Pancreas (tissue), 10 donors: Measurements from ENCODE around the gene STN1. TPM values are rescaled to one million over a fixed set of nuclear protein-coding genes. Genes with fewer than 3 reads are reported as not detected.

Experiments
- ATAC-seq, 4 donors: fragments of 200-7000 bp; cut with Tn5 transposase; one replicate each; pipeline versions ENCODE4 v1.8.0 to v1.9.1; 2020; ENCODE audit warnings: mild to moderate bottlenecking in 4 of 4, moderate library complexity in 4 of 4
- DNase-seq, 6 donors: peaks; one replicate each; pipeline ENCODE4 v3.0.0-alpha.2; 2020
- FAIRE-seq: peaks from 2 replicates; lab custom pipeline; 2012; peaks lifted over from hg19 to GRCh38; lab: Jason Lieb, UNC
- H3K27ac ChIP-seq, 4 donors: fragments of 200-600 bp; sonication (generic); 1 replicate in 3 of 4; 2 replicates in 1 of 4; pipeline versions ENCODE4 v1.5.0 to v1.8.0; 2020
- H3K27me3 ChIP-seq, 4 donors: fragments of 200-600 bp; one replicate each; pipeline ENCODE4 v1.8.0; 2021
- H3K36me3 ChIP-seq, 3 donors: fragments of 200-600 bp; sonication (generic) in 1 of 3; one replicate each; pipeline versions ENCODE4 v1.5.0 to v1.8.0; 2020 to 2021
- H3K4me1 ChIP-seq, 3 donors: fragments of 200-600 bp; one replicate each; pipeline ENCODE4 v1.8.0; 2021
- H3K4me3 ChIP-seq, 4 donors: fragments of 200-600 bp; sonication (generic) in 2 of 4; one replicate each; pipeline versions ENCODE4 v1.5.0 to v1.8.0; 2020 to 2021
- H3K9me3 ChIP-seq, 4 donors: fragments of 200-600 bp; one replicate each; pipeline ENCODE4 v1.8.0; 2021
- WGBS, 2 donors: extraction: QIAGEN DNeasy Blood & Tissue Kit; methylation state at CpG; one replicate each; pipeline ENCODE4 v1.1.7; 2013; 5-methylcytosine and 5-hydroxymethylcytosine counted together
- intact Hi-C, 3 donors: fragments of 100-400 bp; cut with DNase I; formaldehyde crosslinking; loops; one replicate each; pipeline versions ENCODE4 v1.11.1 to v1.14.2; 2022
- polyA plus RNA-seq, 2 donors: library from polyadenylated mRNA; stranded (reverse); fragments of 200-250 nt; gene quantifications; one replicate each; pipeline ENCODE4 v1.2.3, GENCODE V29; 2013
- total RNA-seq, 6 donors: library from RNA; stranded (reverse); fragmentation: NEBNext Ultra II Directional in 4 of 6; extraction: Animal tissue kit (Norgen Biotek cat#: 25700) in 4 of 6; gene quantifications; one replicate each; pipeline versions ENCODE4 v1.2.1 to v1.2.4, GENCODE V29; 2021 to 2023
- TF ChIP-seq, protein P1 (sequence below), 4 donors: fragments of 200-600 bp; sonication (generic) in 3 of 4; IDR thresholded peaks; one replicate each; pipeline versions ENCODE4 v1.5.0 to v1.8.0; 2021; ENCODE audit warnings: antibody characterized with exemption in 4 of 4
- donor health status: healthy with polysubstance abuse.
- donor health status: DM: no; HTN: no; CAD: no; lungs with moderate emphysema.
- donor health status: DM: no; HTN: no; CAD: no.
- donor health status: control.
- donor health status: control.
- donor health status: Bipolar disorder and iron deficiency.
- donor health status: DM: yes; HTN: yes; CAD: no.
- donor health status: DM: no; HTN: no; CAD: no.
- donor health status: DM: no; HTN: no; CAD: no.
- donor health status: DM: yes; HTN: yes; CAD: no.

The STN1 gene
- total and polyA plus RNA-seq, 8 donors, result 7.0 to 15.9 (median 13.3) TPM

DNA sequence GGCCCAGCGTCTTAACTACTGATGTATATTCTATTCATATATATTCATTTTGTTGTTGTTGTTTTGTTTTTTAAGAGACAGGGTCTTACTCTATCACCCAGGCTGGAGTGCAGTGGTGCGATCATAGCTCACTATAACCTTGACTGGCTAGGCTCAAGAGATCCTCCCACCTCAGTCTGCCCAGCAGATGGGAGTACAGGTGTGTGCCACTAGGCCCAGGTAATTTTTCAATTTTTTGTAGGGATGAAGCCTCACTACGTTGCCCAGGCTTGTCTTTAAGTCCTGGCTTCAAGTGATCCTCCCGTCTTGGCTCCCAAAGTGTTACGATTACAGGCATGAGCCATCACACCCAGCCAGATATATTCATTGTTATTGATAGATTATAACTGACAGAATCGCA is 12.9 kb upstream of the STN1 start:
- no peak overlapping the region for H3K4me3 ChIP-seq
- peaks cover 0 to 12% (median 8%) of the 10 kb centered on the region in 3 donors for H3K4me1 ChIP-seq
- H3K27me3 ChIP-seq, result no peaks in the 10 kb centered on the region
- no peaks in the 10 kb centered on the region for H3K9me3 ChIP-seq
- TF ChIP-seq, protein P1, sequence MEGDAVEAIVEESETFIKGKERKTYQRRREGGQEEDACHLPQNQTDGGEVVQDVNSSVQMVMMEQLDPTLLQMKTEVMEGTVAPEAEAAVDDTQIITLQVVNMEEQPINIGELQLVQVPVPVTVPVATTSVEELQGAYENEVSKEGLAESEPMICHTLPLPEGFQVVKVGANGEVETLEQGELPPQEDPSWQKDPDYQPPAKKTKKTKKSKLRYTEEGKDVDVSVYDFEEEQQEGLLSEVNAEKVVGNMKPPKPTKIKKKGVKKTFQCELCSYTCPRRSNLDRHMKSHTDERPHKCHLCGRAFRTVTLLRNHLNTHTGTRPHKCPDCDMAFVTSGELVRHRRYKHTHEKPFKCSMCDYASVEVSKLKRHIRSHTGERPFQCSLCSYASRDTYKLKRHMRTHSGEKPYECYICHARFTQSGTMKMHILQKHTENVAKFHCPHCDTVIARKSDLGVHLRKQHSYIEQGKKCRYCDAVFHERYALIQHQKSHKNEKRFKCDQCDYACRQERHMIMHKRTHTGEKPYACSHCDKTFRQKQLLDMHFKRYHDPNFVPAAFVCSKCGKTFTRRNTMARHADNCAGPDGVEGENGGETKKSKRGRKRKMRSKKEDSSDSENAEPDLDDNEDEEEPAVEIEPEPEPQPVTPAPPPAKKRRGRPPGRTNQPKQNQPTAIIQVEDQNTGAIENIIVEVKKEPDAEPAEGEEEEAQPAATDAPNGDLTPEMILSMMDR (IDR thresholded peaks at IDR 0.05), result no peak
- 91 to 94% methylated on average over 6 of the region's 6 CpGs for whole genome bisulfite sequencing, 2 donors
- intact Hi-C loops, result no loop called here
- H3K36me3 ChIP-seq, result no peaks in the 10 kb centered on the region
- H3K27ac ChIP-seq, result no peak overlapping the region
- FAIRE-seq (no peak), ATAC-seq (no peak), DNase-seq (no peak)

DNA sequence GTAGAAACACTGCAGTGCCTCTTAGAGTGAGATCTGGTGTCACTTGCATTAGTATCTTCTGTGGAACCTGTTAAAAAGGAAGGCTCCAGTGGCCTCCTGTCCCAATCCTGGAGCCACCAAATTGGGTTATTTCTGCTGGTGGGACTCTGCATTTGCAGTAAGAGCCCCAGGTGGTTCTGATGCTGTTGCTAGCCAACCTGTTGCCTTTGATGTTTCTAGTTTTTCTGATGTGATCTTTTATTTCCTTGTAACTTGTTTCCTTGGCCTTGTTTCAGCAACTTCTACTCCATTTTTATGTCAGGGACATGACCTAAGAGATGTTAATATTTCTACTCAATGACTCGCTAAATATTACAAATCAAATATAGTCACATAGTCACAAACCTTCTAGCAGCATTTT is 12.5 kb upstream of the STN1 start:
- no peak for FAIRE-seq
- Histone ChIP-seq H3K4me1 (peaks cover 0 to 12% (median 8%) of the 10 kb centered on the region in 3 donors), H3K27me3 (no peaks in the 10 kb centered on the region), H3K9me3 (no peaks in the 10 kb centered on the region), H3K4me3 (no peak overlapping the region), H3K27ac (no peak overlapping the region), H3K36me3 (no peaks in the 10 kb centered on the region)
- no peak for ATAC-seq
- TF ChIP-seq, protein P1 (IDR thresholded peaks at IDR 0.05), result no peak
- intact Hi-C loops, result no loop called here
- WGBS, 2 donors, result 99 to 100% methylated on average over 1 of the region's 1 CpG
- no peak for DNase-seq

DNA sequence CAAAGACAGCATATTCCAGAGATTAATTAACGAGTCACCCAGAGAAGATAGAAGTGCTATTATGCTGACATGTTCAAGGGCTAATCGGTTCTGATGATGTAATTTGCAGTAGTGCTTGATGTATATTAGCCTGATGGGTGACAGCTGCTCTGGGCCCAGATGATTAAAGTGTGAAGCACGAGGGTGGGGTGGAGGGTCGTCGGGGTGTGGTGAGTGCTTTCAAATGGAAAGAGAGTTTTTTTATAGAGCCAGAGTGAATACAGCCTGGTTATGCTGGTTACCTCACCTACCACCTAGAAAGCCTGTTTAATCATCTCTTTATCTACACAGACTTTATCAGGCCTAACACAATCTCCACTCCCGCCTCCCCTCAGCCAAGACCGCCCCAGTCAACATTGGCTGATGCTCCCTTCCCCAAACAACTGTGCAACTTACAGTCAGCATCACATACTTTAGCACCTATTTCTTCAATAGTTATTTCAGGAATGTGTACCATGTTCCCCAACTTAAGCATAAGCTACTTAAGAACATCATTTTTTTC is 11.5 kb upstream of the STN1 start:
- TF ChIP-seq, protein P1 (IDR thresholded peaks at IDR 0.05), result no peak
- intact Hi-C loops, result no loop called here
- DNase-seq, result no peak
- no peaks in the 10 kb centered on the region for H3K9me3 ChIP-seq
- H3K36me3 ChIP-seq, result no peaks in the 10 kb centered on the region
- peaks cover 0 to 12% (median 10%) of the 10 kb centered on the region in 3 donors for H3K4me1 ChIP-seq
- WGBS, 2 donors, result 35 to 40% methylated on average over 7 of the region's 7 CpGs
- H3K27ac ChIP-seq, result no peak overlapping the region
- no peak overlapping the region for H3K4me3 ChIP-seq
- H3K27me3 ChIP-seq, result no peaks in the 10 kb centered on the region
- FAIRE-seq, result no peak
- ATAC-seq, result peak in 3 of 4 donors; percentile 8 to 38 (median 32)

DNA sequence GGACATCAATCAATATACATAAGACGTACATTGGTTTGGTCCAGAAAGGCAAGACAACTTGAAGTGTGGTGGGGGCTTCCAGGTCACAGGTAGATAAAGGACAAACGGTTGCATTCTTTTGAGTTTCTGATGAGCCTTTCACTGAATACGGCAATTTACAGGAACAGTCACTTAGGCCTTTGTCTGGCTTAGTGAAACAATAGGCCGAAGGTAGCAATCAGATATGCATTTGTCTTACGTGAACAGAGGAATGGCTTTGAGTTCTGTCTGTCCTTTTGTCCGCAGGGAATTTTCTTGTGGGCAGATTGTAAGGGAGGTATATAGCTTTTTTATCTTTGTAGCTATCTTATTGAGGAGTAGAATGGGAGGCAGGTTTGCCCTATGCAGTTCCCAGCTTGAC is 10.8 kb upstream of the STN1 start:
- FAIRE-seq (no peak), DNase-seq (no peak), ATAC-seq (no peak)
- Histone ChIP-seq H3K9me3 (no peaks in the 10 kb centered on the region), H3K4me1 (peaks cover 7 to 18% (median 16%) of the 10 kb centered on the region in 3 donors), H3K4me3 (no peak overlapping the region), H3K36me3 (no peaks in the 10 kb centered on the region), H3K27me3 (no peaks in the 10 kb centered on the region), H3K27ac (no peak overlapping the region)
- intact Hi-C loops, result no loop called here
- TF ChIP-seq, protein P1 (IDR thresholded peaks at IDR 0.05), result no peak
- WGBS, 2 donors, result 85 to 92% methylated on average over 6 of the region's 6 CpGs

DNA sequence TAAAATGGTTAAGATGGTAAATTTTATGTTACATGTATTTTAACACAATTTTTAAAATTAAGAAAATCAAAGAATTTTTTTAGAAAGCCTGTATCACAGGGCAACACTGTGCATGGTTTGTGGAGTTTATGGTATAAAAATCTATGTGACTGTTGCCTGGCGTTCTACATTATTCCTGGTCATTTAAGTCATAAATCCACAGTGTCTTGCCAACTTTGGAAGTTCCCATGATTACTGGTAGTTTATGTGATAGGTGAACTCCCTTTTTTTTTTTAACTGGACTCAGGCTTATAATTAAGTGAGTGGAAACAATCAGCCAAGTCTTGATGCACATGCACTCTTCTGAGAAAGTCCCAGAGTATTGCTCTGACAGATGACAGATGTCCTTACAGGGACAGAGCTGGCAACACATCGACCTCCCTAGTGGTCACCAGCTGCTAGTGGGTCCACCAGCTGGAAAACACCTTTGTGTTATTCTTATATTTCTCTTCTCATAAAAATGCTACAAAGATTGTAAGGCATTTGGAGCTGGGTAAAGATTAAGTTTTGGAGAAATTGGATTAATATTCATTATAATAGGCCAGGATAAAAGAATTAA is 8.8 kb upstream of the STN1 start:
- no peak overlapping the region for H3K27ac ChIP-seq
- FAIRE-seq (no peak), DNase-seq (no peak), ATAC-seq (no peak)
- TF ChIP-seq, protein P1 (IDR thresholded peaks at IDR 0.05), result no peak
- WGBS, 2 donors, result 60 to 65% methylated on average over 2 of the region's 2 CpGs
- H3K36me3 ChIP-seq, result no peaks in the 10 kb centered on the region
- H3K4me3 ChIP-seq, result no peak overlapping the region
- H3K27me3 ChIP-seq, result no peaks in the 10 kb centered on the region
- H3K9me3 ChIP-seq, result no peaks in the 10 kb centered on the region
- intact Hi-C loops, result no loop called here
- peaks cover 12 to 17% (median 15%) of the 10 kb centered on the region in 3 donors for H3K4me1 ChIP-seq
